GM18951 (cell line): Measurements from ENCODE around the gene RTF2.

Source experiments
- POLR2A ChIP-seq: IDR thresholded peaks from 4 replicates; pipeline ENCODE4 v1.6.1; 2011; ENCODE audit warnings: mild to moderate bottlenecking; ENCODE audit not compliant: insufficient read length, insufficient read depth; ENCODE audit errors: extremely low read depth
- in situ Hi-C: fragments of 300-500 bp; cut with MboI; formaldehyde crosslinking; loops from one replicate; pipeline ENCODE4 v1.12.0; 2022; ENCODE audit warnings: low sequenced_read_pairs, mixed read lengths, inconsistent platforms; ENCODE audit not compliant: unreplicated experiment

RTF2 gene

GRCh38 chr20:56430461-56430860, 38.0 kb upstream of the RTF2 start:
- TF ChIP-seq POLR2A: no peak
- in situ Hi-C loops: no loop called here

GRCh38 chr20:56430957-56431356, 37.5 kb upstream of the RTF2 start:
- no peak for TF ChIP-seq POLR2A
- in situ Hi-C loops: no loop called here

GRCh38 chr20:56431471-56431870, 37.0 kb upstream of the RTF2 start:
- no peak for TF ChIP-seq POLR2A
- in situ Hi-C loops: no loop called here

- in situ Hi-C loops: no loop called here
- TF ChIP-seq POLR2A: no peak
Observed at GRCh38 chr20:56433221-56433879, 35.1 kb upstream of the RTF2 start.

- in situ Hi-C loops: no loop called here
Observed at GRCh38 chr20:56433880-56434255, 34.6 kb upstream of the RTF2 start.

GRCh38 chr20:56437196-56437960, 31.0 kb upstream of the RTF2 start:
- no peak for TF ChIP-seq POLR2A
- in situ Hi-C loops: no loop called here

More at GRCh38 chr20:56433880-56434255, 34.6 kb upstream of the RTF2 start:
- TF ChIP-seq POLR2A: no peak

- in situ Hi-C loops: no loop called here
- no peak for TF ChIP-seq POLR2A
Observed at GRCh38 chr20:56438284-56438683, 30.1 kb upstream of the RTF2 start.

- no peak for TF ChIP-seq POLR2A
- in situ Hi-C loops: no loop called here
Observed at GRCh38 chr20:56439771-56440291, 28.6 kb upstream of the RTF2 start.

GRCh38 chr20:56440346-56441007, 27.9 kb upstream of the RTF2 start:
- in situ Hi-C loops: no loop called here
- no peak for TF ChIP-seq POLR2A

- in situ Hi-C loops: no loop called here
- TF ChIP-seq POLR2A: no peak
Observed at GRCh38 chr20:56442389-56443365, 25.8 kb upstream of the RTF2 start.

- TF ChIP-seq POLR2A: no peak
- in situ Hi-C loops: no loop called here
Observed at GRCh38 chr20:56443654-56444540, 24.5 kb upstream of the RTF2 start.

GRCh38 chr20:56445130-56445529, 23.3 kb upstream of the RTF2 start:
- no peak for TF ChIP-seq POLR2A
- in situ Hi-C loops: no loop called here
